Endothelial cell of umbilical vein (primary cell): ENCODE measurements around the gene MAPRE2. TPM values are rescaled to one million over a fixed set of nuclear protein-coding genes. Genes with fewer than 3 reads are reported as not detected.

Experiments
- BruUV-seq: library from RNA; stranded (reverse); fragments of 400-500 nt; replicated peaks from 2 replicates; lab custom pipeline; 2021; lab: Mats Ljungman, UMichigan
- CTCF ChIA-PET: fragments of 300-600, 350-600 bp; sonication (Branson Sonifier 250); formaldehyde crosslinking; loops from one replicate; lab custom pipeline; 2021; ENCODE audit warnings: antibody characterized with exemption, inconsistent platforms; lab: Charles Lee
- POLR2A ChIA-PET: fragments of 300-600, 350-600 bp; sonication (Branson Sonifier 250); formaldehyde crosslinking; loops from one replicate; lab custom pipeline; 2021; ENCODE audit warnings: antibody characterized with exemption, inconsistent platforms; lab: Charles Lee
- DNase-seq: peaks from one replicate; pipeline ENCODE4 v3.0.0-alpha.2; 2011; ENCODE audit warnings: low read depth, low spot score
- FAIRE-seq: peaks from 2 replicates; lab custom pipeline; 2011; peaks lifted over from hg19 to GRCh38; lab: Jason Lieb, UNC
- H2AFZ ChIP-seq: 2 replicates; pipeline ENCODE4 v1.6.0; 2012; ENCODE audit warnings: low read depth, low read length, control low read depth, inconsistent platforms
- H3K27ac ChIP-seq: 2 replicates; pipeline ENCODE4 v1.5.1; 2011; ENCODE audit warnings: low read depth, mild to moderate bottlenecking, control low read depth, low read length, moderate library complexity; ENCODE audit not compliant: insufficient read depth
- H3K27me3 ChIP-seq, 2 experiments: 2 replicates each; pipeline versions ENCODE4 v1.6.0 to v1.6.1; 2011; ENCODE audit warnings: low read length in 2 of 2, mixed read lengths in 1 of 2; ENCODE audit not compliant: control insufficient read depth in 2 of 2, insufficient read depth in 2 of 2
- H3K36me3 ChIP-seq, 2 experiments: 2 replicates in 1 of 2; 3 replicates in 1 of 2; pipeline ENCODE4 v1.5.1; 2011; ENCODE audit warnings: low read length in 2 of 2, mild to moderate bottlenecking in 1 of 2, moderate library complexity in 1 of 2; ENCODE audit not compliant: control insufficient read depth in 2 of 2, insufficient read depth in 2 of 2; ENCODE audit errors: extremely low read depth in 1 of 2
- H3K4me1 ChIP-seq: 3 replicates; pipeline ENCODE4 v1.5.1; 2011; ENCODE audit warnings: mild to moderate bottlenecking, low read length; ENCODE audit not compliant: control insufficient read depth, insufficient read depth; ENCODE audit errors: extremely low read depth
- H3K4me2 ChIP-seq: 2 replicates; pipeline ENCODE4 v1.6.1; 2011; ENCODE audit warnings: low read length, control low read depth, mixed read lengths; ENCODE audit not compliant: insufficient read depth
- H3K4me3 ChIP-seq, 3 experiments: fragments of 200-600 bp in 1 of 3; sonication (generic), shearing (Covaris generic) in 1 of 3; replicated peaks in 1 of 3; 2 replicates each; pipeline ENCODE4 v1.5.1; 2011 to 2016; ENCODE audit warnings: control low read depth in 3 of 3, low read length in 3 of 3, mild to moderate bottlenecking in 2 of 3, inconsistent platforms in 1 of 3, low read depth in 1 of 3, moderate library complexity in 1 of 3; ENCODE audit not compliant: insufficient read depth in 1 of 3
- H3K79me2 ChIP-seq: 2 replicates; pipeline ENCODE4 v1.6.0; 2012; ENCODE audit warnings: low read length, inconsistent platforms; ENCODE audit not compliant: control insufficient read depth, insufficient read depth
- H3K9ac ChIP-seq: replicated peaks from 2 replicates; pipeline ENCODE3; 2011; ENCODE audit warnings: low read length, control low read depth; ENCODE audit not compliant: insufficient read depth; ENCODE audit errors: extremely low read depth
- H3K9me1 ChIP-seq: replicated peaks from 3 replicates; pipeline ENCODE4 v1.6.0; 2011; ENCODE audit warnings: mild to moderate bottlenecking, low read length; ENCODE audit not compliant: control insufficient read depth, insufficient read depth; ENCODE audit errors: extremely low read depth
- H3K9me3 ChIP-seq: replicated peaks from 2 replicates; pipeline ENCODE4 v1.5.1; 2012; ENCODE audit warnings: low read length, inconsistent platforms; ENCODE audit not compliant: control insufficient read depth, insufficient read depth
- H4K20me1 ChIP-seq: replicated peaks from 2 replicates; pipeline ENCODE3; 2011; ENCODE audit warnings: mild to moderate bottlenecking, low read length; ENCODE audit not compliant: control insufficient read depth, insufficient read depth; ENCODE audit errors: extremely low read depth
- EZH2 ChIP-seq: IDR thresholded peaks from 2 replicates; pipeline ENCODE4 v1.6.1; 2012; ENCODE audit warnings: borderline replicate concordance, low read depth, mild to moderate bottlenecking, moderate library complexity, low read length, inconsistent platforms; ENCODE audit not compliant: severe bottlenecking
- FOS ChIP-seq: IDR thresholded peaks from 2 replicates; pipeline ENCODE4 v1.6.1; 2011; ENCODE audit warnings: mild to moderate bottlenecking, low read length, moderate library complexity, borderline replicate concordance; ENCODE audit not compliant: insufficient read depth
- GATA2 ChIP-seq: IDR thresholded peaks from 2 replicates; pipeline ENCODE4 v1.7.0; 2011; ENCODE audit warnings: low read depth, mild to moderate bottlenecking, moderate library complexity, mixed read lengths, low read length; ENCODE audit not compliant: insufficient read length, insufficient read depth
- JUN ChIP-seq: IDR thresholded peaks from 2 replicates; pipeline ENCODE4 v1.6.1; 2011; ENCODE audit warnings: borderline replicate concordance, low read depth; ENCODE audit not compliant: insufficient read length, insufficient read depth
- MYC ChIP-seq: IDR thresholded peaks from one replicate; pipeline ENCODE4 v1.6.1; 2011; ENCODE audit warnings: mild to moderate bottlenecking, low read depth, low read length
- POLR2A ChIP-seq: IDR thresholded peaks from 2 replicates; pipeline ENCODE4 v1.6.1; 2012; ENCODE audit warnings: low read depth, mild to moderate bottlenecking, control low read depth, low read length
- POLR2AphosphoS5 ChIP-seq: IDR thresholded peaks from 2 replicates; pipeline ENCODE4 v1.6.1; 2012; ENCODE audit warnings: low read depth, mild to moderate bottlenecking, control low read depth, low read length, moderate library complexity; ENCODE audit not compliant: insufficient read depth
- dilution Hi-C: fragments of 300-500 bp; cut with MboI; formaldehyde crosslinking; loops from one replicate; pipeline ENCODE4 v1.15.0; 2019; ENCODE audit warnings: low sequenced_read_pairs; ENCODE audit not compliant: extremely low pct_ligation_motif_present
- intact Hi-C: fragments of 100-400 bp; cut with micrococcal nuclease; formaldehyde crosslinking; loops from one replicate; pipeline ENCODE4 v1.10.0; 2022
- polyA plus RNA-seq, 4 experiments: library from polyadenylated mRNA; depleted of rRNA in 3 of 4; stranded (reverse) in 3 of 4; unstranded in 1 of 4; fragments of >200 nt; gene quantifications; 2 replicates each; pipeline versions ENCODE4 v1.2.1 to v1.2.3, GENCODE V29; 2011 to 2012; ENCODE audit warnings: missing spikeins in 1 of 4
- total RNA-seq: library from RNA; stranded (reverse); gene quantifications from 2 replicates; pipeline ENCODE4 v1.2.3, GENCODE V29; 2021
- TF ChIP-seq, protein P1 (sequence below): IDR thresholded peaks from 2 replicates; pipeline ENCODE4 v1.6.1; 2011; ENCODE audit not compliant: insufficient read depth, insufficient read length
- TF ChIP-seq, protein P2 (sequence below), 2 donors: IDR thresholded peaks; 1 replicate in 1 of 2; 2 replicates in 1 of 2; pipeline ENCODE4 v1.5.1; 2011; ENCODE audit warnings: low read length in 2 of 2, mild to moderate bottlenecking in 2 of 2, moderate library complexity in 2 of 2, control low read depth in 1 of 2, inconsistent platforms in 1 of 2, low read depth in 1 of 2; ENCODE audit not compliant: insufficient read depth in 1 of 2; ENCODE audit errors: extremely low read depth in 1 of 2

Gene MAPRE2
- total and polyA plus RNA-seq, 2 donors (not counting 3 experiments of a cell fraction or from before 2014, with no cell fraction given) = 117 to 148 TPM

DNA sequence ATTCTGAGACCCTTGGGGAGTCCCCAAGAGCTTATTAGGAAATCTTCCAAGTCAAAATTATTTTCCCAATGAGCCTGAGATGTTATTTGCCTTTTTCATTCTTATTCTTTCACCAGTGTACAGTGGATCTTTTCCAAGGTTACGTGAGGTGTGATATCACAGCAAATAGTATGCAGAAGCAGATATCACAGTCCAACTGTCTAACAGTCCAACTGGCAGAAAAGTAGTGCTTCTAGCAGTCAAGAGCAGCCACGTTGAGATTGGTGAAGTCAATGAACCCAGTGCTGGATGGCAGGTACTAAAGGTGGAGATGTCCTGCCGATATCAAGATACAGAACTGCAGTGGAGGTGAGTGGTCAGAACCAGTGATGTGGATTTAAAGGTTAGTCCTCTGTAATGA lies 120.7 kb downstream of the MAPRE2 start:
- no peaks in the 10 kb centered on the region for H3K9me1 ChIP-seq
- H3K4me3 ChIP-seq = no peak overlapping the region
- H3K79me2 ChIP-seq = no peaks in the 10 kb centered on the region
- H4K20me1 ChIP-seq = no peaks in the 10 kb centered on the region
- no peaks in the 10 kb centered on the region for H3K27me3 ChIP-seq
- H3K4me2 ChIP-seq = no peak overlapping the region
- H3K9me3 ChIP-seq = no peaks in the 10 kb centered on the region
- ChIA-PET CTCF (interaction anchor here (1.3 kb wide), 1 partner anchor 17 kb away, joined by 3 read pairs; no protein-coding TSS in a partner anchor), POLR2A (no interaction called here)
- DNase-seq = no peak
- TF ChIP-seq MYC (no peak), POLR2AphosphoS5 (no peak), POLR2A (no peak), FOS (no peak), EZH2 (no peak), JUN (no peak), GATA2 (no peak)
- TF ChIP-seq, protein P1, sequence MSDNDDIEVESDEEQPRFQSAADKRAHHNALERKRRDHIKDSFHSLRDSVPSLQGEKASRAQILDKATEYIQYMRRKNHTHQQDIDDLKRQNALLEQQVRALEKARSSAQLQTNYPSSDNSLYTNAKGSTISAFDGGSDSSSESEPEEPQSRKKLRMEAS = no peak
- TF ChIP-seq, protein P2, sequence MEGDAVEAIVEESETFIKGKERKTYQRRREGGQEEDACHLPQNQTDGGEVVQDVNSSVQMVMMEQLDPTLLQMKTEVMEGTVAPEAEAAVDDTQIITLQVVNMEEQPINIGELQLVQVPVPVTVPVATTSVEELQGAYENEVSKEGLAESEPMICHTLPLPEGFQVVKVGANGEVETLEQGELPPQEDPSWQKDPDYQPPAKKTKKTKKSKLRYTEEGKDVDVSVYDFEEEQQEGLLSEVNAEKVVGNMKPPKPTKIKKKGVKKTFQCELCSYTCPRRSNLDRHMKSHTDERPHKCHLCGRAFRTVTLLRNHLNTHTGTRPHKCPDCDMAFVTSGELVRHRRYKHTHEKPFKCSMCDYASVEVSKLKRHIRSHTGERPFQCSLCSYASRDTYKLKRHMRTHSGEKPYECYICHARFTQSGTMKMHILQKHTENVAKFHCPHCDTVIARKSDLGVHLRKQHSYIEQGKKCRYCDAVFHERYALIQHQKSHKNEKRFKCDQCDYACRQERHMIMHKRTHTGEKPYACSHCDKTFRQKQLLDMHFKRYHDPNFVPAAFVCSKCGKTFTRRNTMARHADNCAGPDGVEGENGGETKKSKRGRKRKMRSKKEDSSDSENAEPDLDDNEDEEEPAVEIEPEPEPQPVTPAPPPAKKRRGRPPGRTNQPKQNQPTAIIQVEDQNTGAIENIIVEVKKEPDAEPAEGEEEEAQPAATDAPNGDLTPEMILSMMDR (IDR thresholded peaks at IDR 0.05; ENCODE audit: extremely low read depth in 1 of 2, insufficient read depth in 1 of 2, low read depth in 1 of 2, low read length in 2 of 2) = no peak
- no peak overlapping the region for H3K9ac ChIP-seq
- no TSS peak for BruUV-seq
- no peak overlapping the region for H3K27ac ChIP-seq
- dilution Hi-C loops (no loop called here), intact Hi-C loops (no loop called here)
- H3K36me3 ChIP-seq = no peaks in the 10 kb centered on the region
- no peak overlapping the region for H2AFZ ChIP-seq
- no peaks in the 10 kb centered on the region for H3K4me1 ChIP-seq
- no peak for FAIRE-seq
